ENCODE data around the gene PTGR2.
"Not testable (repeated sequence)": the region's sequence is repeated elsewhere in the genome, so short reads cannot be mapped to it uniquely, and the experiment has no call there.

The PTGR2 gene

GRCh38 chr14:73859145-73859544 is 7.5 kb downstream of the PTGR2 start:
- Histone ChIP-seq H3K9ac (no peak overlapping the region), H3K27ac (no peak overlapping the region), H3K27me3 (ENCODE audit: control insufficient read depth, insufficient read depth, low read length) (no peaks in the 10 kb centered on the region), H3K79me2 (no peaks in the 10 kb centered on the region), H3K4me2 (ENCODE audit: low read length) (no peak overlapping the region), H3K4me3 (ENCODE audit: low read depth, low read length) (no peak overlapping the region), H3K4me1 (peaks cover 5% of the 10 kb centered on the region), H2AFZ (no peak overlapping the region), H3K36me3 (ENCODE audit: control insufficient read depth, insufficient read depth, low read length) (no peaks in the 10 kb centered on the region), H3K9me3 (ENCODE audit: control insufficient read depth, low read length) (no peaks in the 10 kb centered on the region)
- TF ChIP-seq CTCF (IDR thresholded peaks at IDR 0.05): no peak

- H3K36me3 ChIP-seq (ENCODE audit: control insufficient read depth, insufficient read depth, low read length): no peaks in the 10 kb centered on the region
- no peaks in the 10 kb centered on the region for H3K27me3 ChIP-seq (ENCODE audit: control insufficient read depth, insufficient read depth, low read length)
- no peaks in the 10 kb centered on the region for H3K79me2 ChIP-seq
- H3K4me2 ChIP-seq (ENCODE audit: low read length): no peak overlapping the region
- TF ChIP-seq CTCF (IDR thresholded peaks at IDR 0.05): no peak
- H3K9me3 ChIP-seq (ENCODE audit: control insufficient read depth, low read length): no peaks in the 10 kb centered on the region
- H3K4me1 ChIP-seq: peaks cover 24% of the 10 kb centered on the region
- no peak overlapping the region for H3K27ac ChIP-seq
- H3K9ac ChIP-seq: no peak overlapping the region
- H3K4me3 ChIP-seq (ENCODE audit: low read depth, low read length): no peak overlapping the region
- H2AFZ ChIP-seq: no peak overlapping the region
These were observed 9.4 kb downstream of the PTGR2 start for GRCh38 chr14:73861073-73861472.

- no peaks in the 10 kb centered on the region for H3K36me3 ChIP-seq (ENCODE audit: control insufficient read depth, insufficient read depth, low read length)
These were observed 10.8 kb downstream of the PTGR2 start for GRCh38 chr14:73862480-73862879.

GRCh38 chr14:73863209-73863608 is 11.6 kb downstream of the PTGR2 start:
- no peak for TF ChIP-seq CTCF (IDR thresholded peaks at IDR 0.05)
- Histone ChIP-seq H3K4me2 (ENCODE audit: low read length) (no peak overlapping the region), H3K9me3 (ENCODE audit: control insufficient read depth, low read length) (no peaks in the 10 kb centered on the region), H3K27ac (peak overlapping the region; percentile 90), H3K36me3 (ENCODE audit: control insufficient read depth, insufficient read depth, low read length) (no peaks in the 10 kb centered on the region), H3K27me3 (ENCODE audit: control insufficient read depth, insufficient read depth, low read length) (no peaks in the 10 kb centered on the region), H3K9ac (no peak overlapping the region), H3K4me3 (ENCODE audit: low read depth, low read length) (no peak overlapping the region), H3K79me2 (no peaks in the 10 kb centered on the region), H2AFZ (no peak overlapping the region), H3K4me1 (peaks cover 33% of the 10 kb centered on the region)

More at GRCh38 chr14:73862480-73862879, 10.8 kb downstream of the PTGR2 start:
- Histone ChIP-seq H3K9ac (no peak overlapping the region), H3K9me3 (ENCODE audit: control insufficient read depth, low read length) (no peaks in the 10 kb centered on the region), H3K27me3 (ENCODE audit: control insufficient read depth, insufficient read depth, low read length) (no peaks in the 10 kb centered on the region), H3K4me3 (ENCODE audit: low read depth, low read length) (no peak overlapping the region), H3K79me2 (no peaks in the 10 kb centered on the region), H3K4me1 (peaks cover 26% of the 10 kb centered on the region), H3K27ac (peak overlapping the region; percentile 90), H2AFZ (no peak overlapping the region), H3K4me2 (ENCODE audit: low read length) (no peak overlapping the region)
- no peak for TF ChIP-seq CTCF (IDR thresholded peaks at IDR 0.05)

GRCh38 chr14:73865534-73866113 is 14.0 kb downstream of the PTGR2 start:
- TF ChIP-seq CTCF (IDR thresholded peaks at IDR 0.05): no peak

GRCh38 chr14:73869754-73870153 is 18.1 kb downstream of the PTGR2 start:
- H3K27me3 ChIP-seq (ENCODE audit: control insufficient read depth, insufficient read depth, low read length); H3K9ac ChIP-seq; H3K4me3 ChIP-seq (ENCODE audit: low read depth, low read length); H3K36me3 ChIP-seq (ENCODE audit: control insufficient read depth, insufficient read depth, low read length); H3K9me3 ChIP-seq (ENCODE audit: control insufficient read depth, low read length); H3K79me2 ChIP-seq; H3K4me2 ChIP-seq (ENCODE audit: low read length): not testable (repeated sequence)
- Histone ChIP-seq H3K27ac (peak overlapping the region; percentile 90), H2AFZ (peak overlapping the region; percentile 59), H3K4me1 (peaks cover 38% of the 10 kb centered on the region)

More at GRCh38 chr14:73865534-73866113, 14.0 kb downstream of the PTGR2 start:
- no peak overlapping the region for H3K9ac ChIP-seq
- H3K36me3 ChIP-seq (ENCODE audit: control insufficient read depth, insufficient read depth, low read length): no peaks in the 10 kb centered on the region
- H2AFZ ChIP-seq: peak overlapping the region; percentile 17
- H3K27me3 ChIP-seq (ENCODE audit: control insufficient read depth, insufficient read depth, low read length): no peaks in the 10 kb centered on the region
- no peaks in the 10 kb centered on the region for H3K79me2 ChIP-seq
- H3K27ac ChIP-seq: peak overlapping the region; percentile 90
- H3K4me2 ChIP-seq (ENCODE audit: low read length): no peak overlapping the region
- peaks cover 48% of the 10 kb centered on the region for H3K4me1 ChIP-seq
- no peak overlapping the region for H3K4me3 ChIP-seq (ENCODE audit: low read depth, low read length)
- no peaks in the 10 kb centered on the region for H3K9me3 ChIP-seq (ENCODE audit: control insufficient read depth, low read length)

All from parathyroid adenoma (tissue), 2 donors.